B cell (primary cell): Measurements from ENCODE around the gene CD300LG.

ENCODE experiments used
- CTCF ChIP-seq: fragments of 200-600 bp; IDR thresholded peaks from one replicate; pipeline ENCODE4 v1.8.0; 2022; ENCODE audit warnings: antibody characterized with exemption, mild to moderate bottlenecking
- EZH2 ChIP-seq: IDR thresholded peaks from 2 replicates; pipeline ENCODE4 v1.6.1; 2012; ENCODE audit warnings: borderline replicate concordance, low read depth, mild to moderate bottlenecking, moderate library complexity, low read length; ENCODE audit not compliant: insufficient read depth, poor library complexity, severe bottlenecking

- TF ChIP-seq EZH2 (no peak), CTCF (no peak)
Observed at GRCh38 chr17:43857957-43858600, 11.1 kb downstream of the CD300LG start.
